K562 (cell line): ENCODE measurements around the gene CELA1. TPM values are rescaled to one million over a fixed set of nuclear protein-coding genes. Genes with fewer than 3 reads are reported as not detected.

Source experiments
- ATF7 ChIP-seq: fragments of 450-650 bp; IDR thresholded peaks from 2 replicates; pipeline ENCODE4 v1.7.1; 2014; ENCODE audit warnings: mild to moderate bottlenecking, moderate library complexity
- CBX2 ChIP-seq: fragments of 200-600 bp; sonication (generic); IDR thresholded peaks from one replicate; pipeline ENCODE4 v1.6.1; 2012; ENCODE audit warnings: mild to moderate bottlenecking, low read length, inconsistent platforms; ENCODE audit not compliant: insufficient read depth, poor library complexity, severe bottlenecking
- CHD2 ChIP-seq: IDR thresholded peaks from 2 replicates; pipeline ENCODE4 v1.6.1; 2011; ENCODE audit warnings: low read depth, low read length
- ETV6 ChIP-seq, 3 experiments: fragments of 150-350 bp in 1 of 3; sonication (generic) in 1 of 3; formaldehyde crosslinking in 1 of 3; IDR thresholded peaks; 2 replicates each; pipeline versions ENCODE4 v1.6.1 to v1.8.0; 2014 to 2022; ENCODE audit warnings: borderline replicate concordance in 2 of 3, low read depth in 2 of 3, antibody characterized with exemption in 1 of 3, low read length in 1 of 3, mild to moderate bottlenecking in 1 of 3, missing genetic modification reagents in 1 of 3
- FOS ChIP-seq: IDR thresholded peaks from 3 replicates; pipeline ENCODE4 v1.6.1; 2011; ENCODE audit not compliant: insufficient read length; ENCODE audit errors: extremely low read depth
- HEY1 ChIP-seq: fragments of 250-450 bp; sonication (Bioruptor Pico); IDR thresholded peaks from 2 replicates; pipeline ENCODE4 v1.5.0; 2020; ENCODE audit warnings: mild to moderate bottlenecking, moderate library complexity, borderline replicate concordance
- KLF1 ChIP-seq: fragments of 450-650 bp; IDR thresholded peaks from 2 replicates; pipeline ENCODE4 v1.6.1; 2016; ENCODE audit warnings: missing genetic modification characterization, missing compliant biosample characterization
- MAFK ChIP-seq: IDR thresholded peaks from 2 replicates; pipeline ENCODE4 v1.6.1; 2011; ENCODE audit warnings: low read length, improper control_type of control experiment
- MCM3 ChIP-seq: fragments of 450-650 bp; IDR thresholded peaks from 2 replicates; pipeline ENCODE4 v1.6.1; 2016
- NR3C1 ChIP-seq: sonication (generic); formaldehyde crosslinking; IDR thresholded peaks from 2 replicates; pipeline ENCODE4 v1.8.1; 2022; ENCODE audit warnings: missing genetic modification reagents
- POLR2G ChIP-seq: fragments of 200-400 bp; formaldehyde crosslinking; IDR thresholded peaks from 2 replicates; pipeline ENCODE4 v1.6.1; 2017; ENCODE audit warnings: low read depth, mild to moderate bottlenecking, antibody characterized with exemption, low read length, moderate library complexity
- RFX1 ChIP-seq: fragments of 450-650 bp; IDR thresholded peaks from 2 replicates; pipeline ENCODE4 v1.6.1; 2016; ENCODE audit warnings: mild to moderate bottlenecking, moderate library complexity
- SUPT5H ChIP-seq: fragments of 450-650 bp; IDR thresholded peaks from 2 replicates; pipeline ENCODE4 v1.6.1; 2016
- ZFX ChIP-seq: sonication (generic); formaldehyde crosslinking; IDR thresholded peaks from 2 replicates; pipeline ENCODE4 v1.8.0; 2022; ENCODE audit warnings: mild to moderate bottlenecking, missing genetic modification reagents, moderate library complexity
- ZNF830 ChIP-seq: fragments of 250-450 bp; sonication (Bioruptor Pico); IDR thresholded peaks from 2 replicates; pipeline ENCODE4 v1.5.0; 2021; ENCODE audit warnings: mild to moderate bottlenecking
- ZSCAN32 ChIP-seq: fragments of 450-650 bp; formaldehyde crosslinking; IDR thresholded peaks from 2 replicates; pipeline ENCODE4 v1.4.0; 2020; ENCODE audit warnings: mild to moderate bottlenecking, moderate library complexity
- polyA plus RNA-seq, 8 experiments: library from polyadenylated mRNA; depleted of rRNA in 4 of 8; stranded (reverse) in 5 of 8; unstranded in 3 of 8; fragments of >200 nt; fragmentation: Nextera tagmentation in 2 of 8; fragmentation: Illumina TruSeq in 1 of 8; extraction: Ambion mirVana in 2 of 8; extraction: Trizol in 1 of 8; gene quantifications; 2 replicates each; pipeline versions ENCODE4 v1.2.1 to v1.2.3, GENCODE V29; 2011 to 2014; ENCODE audit warnings: inconsistent platforms in 1 of 8, missing spikeins in 1 of 8
- total RNA-seq, 7 experiments: library from RNA; depleted of rRNA in 6 of 7; stranded (reverse); fragments of >200 nt in 6 of 7; fragmentation: Illumina TruSeq in 2 of 7; extraction: Trizol in 2 of 7; gene quantifications; 2 replicates each; pipeline versions ENCODE4 v1.2.1 to v1.2.3, GENCODE V29; 2011 to 2021; ENCODE audit warnings: low replicate concordance in 1 of 7
- TF ChIP-seq, protein P1 (sequence below), 3 experiments: fragments of 200-800 bp in 1 of 3; sonication (Bioruptor generic) in 1 of 3; sonication (generic) in 1 of 3; formaldehyde crosslinking in 1 of 3; IDR thresholded peaks; 2 replicates each; pipeline versions ENCODE4 v1.6.1 to v1.8.0; 2016 to 2022; ENCODE audit warnings: mild to moderate bottlenecking in 2 of 3, missing compliant biosample characterization in 2 of 3, missing genetic modification characterization in 2 of 3, missing genetic modification reagents in 1 of 3
- TF ChIP-seq, protein P2 (sequence below): fragments of 200-800 bp; sonication (Bioruptor generic); IDR thresholded peaks from 2 replicates; pipeline ENCODE4 v1.6.1; 2016; ENCODE audit warnings: missing genetic modification characterization, missing compliant biosample characterization
- TF ChIP-seq, protein P3 (sequence below): sonication (generic); formaldehyde crosslinking; IDR thresholded peaks from 2 replicates; pipeline ENCODE4 v1.8.1; 2022; ENCODE audit warnings: missing genetic modification reagents

Gene CELA1
- total and polyA plus RNA-seq, 9 of the 15 experiments (the other 6 are each of a cell fraction or from before 2014, with no cell fraction given) = 0.06 to 0.27 (median 0.22) TPM; not detected in 6

DNA sequence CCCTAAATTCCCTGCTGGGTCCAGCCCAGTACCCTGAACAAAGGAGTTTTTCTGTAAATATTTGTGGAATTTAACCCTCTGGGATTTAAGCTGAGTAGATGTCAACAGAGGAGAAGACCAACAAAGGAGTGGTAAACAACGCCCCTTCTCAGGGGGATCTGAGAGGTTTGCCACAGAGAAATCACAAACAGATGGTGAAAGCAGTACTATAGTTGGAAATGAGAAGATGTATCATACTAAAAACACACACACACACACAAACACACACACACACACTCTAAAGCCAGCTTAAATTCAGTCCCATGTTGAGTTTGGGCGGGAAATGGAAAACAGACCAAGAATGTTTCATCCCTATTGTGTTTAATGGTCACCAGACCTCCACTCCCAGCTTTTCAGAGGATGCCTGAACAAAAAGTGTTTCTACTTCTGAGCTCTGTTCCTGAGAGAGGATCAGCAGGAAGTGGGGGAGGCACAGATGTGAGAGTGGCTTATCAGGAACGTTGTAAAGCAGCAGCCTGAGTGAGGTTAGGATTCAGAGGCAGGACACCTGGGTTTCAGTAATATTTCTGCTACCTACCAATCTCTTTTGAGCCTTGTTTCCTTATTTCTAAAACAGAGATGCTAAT, 25.7 kb downstream of the CELA1 start (continued):
- TF ChIP-seq, protein P1, sequence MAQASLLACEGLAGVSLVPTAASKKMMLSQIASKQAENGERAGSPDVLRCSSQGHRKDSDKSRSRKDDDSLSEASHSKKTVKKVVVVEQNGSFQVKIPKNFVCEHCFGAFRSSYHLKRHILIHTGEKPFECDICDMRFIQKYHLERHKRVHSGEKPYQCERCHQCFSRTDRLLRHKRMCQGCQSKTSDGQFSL (CRISPR knock-in tag; IDR thresholded peaks at IDR 0.05) = no peak
- TF ChIP-seq, protein P1 (tag; IDR thresholded peaks at IDR 0.05) = peak in 1 of 2 experiments; percentile 35; a peak in 1 of 4 replicates
- TF ChIP-seq RFX1 = no peak
- TF ChIP-seq ETV6 (IDR thresholded peaks at IDR 0.05; ENCODE audit: borderline replicate concordance in 1 of 2, low read depth in 2 of 2, low read length in 1 of 2) = no peak
- TF ChIP-seq ETV6 (CRISPR knock-in tag; IDR thresholded peaks at IDR 0.05; ENCODE audit: borderline replicate concordance) = no peak
- TF ChIP-seq HEY1 = no peak
- no peak for TF ChIP-seq NR3C1 (CRISPR knock-in tag)
- peak; percentile 28; the same call in 1 of the 2 replicates for TF ChIP-seq ATF7
- TF ChIP-seq ZSCAN32 = no peak
- TF ChIP-seq, protein P2, sequence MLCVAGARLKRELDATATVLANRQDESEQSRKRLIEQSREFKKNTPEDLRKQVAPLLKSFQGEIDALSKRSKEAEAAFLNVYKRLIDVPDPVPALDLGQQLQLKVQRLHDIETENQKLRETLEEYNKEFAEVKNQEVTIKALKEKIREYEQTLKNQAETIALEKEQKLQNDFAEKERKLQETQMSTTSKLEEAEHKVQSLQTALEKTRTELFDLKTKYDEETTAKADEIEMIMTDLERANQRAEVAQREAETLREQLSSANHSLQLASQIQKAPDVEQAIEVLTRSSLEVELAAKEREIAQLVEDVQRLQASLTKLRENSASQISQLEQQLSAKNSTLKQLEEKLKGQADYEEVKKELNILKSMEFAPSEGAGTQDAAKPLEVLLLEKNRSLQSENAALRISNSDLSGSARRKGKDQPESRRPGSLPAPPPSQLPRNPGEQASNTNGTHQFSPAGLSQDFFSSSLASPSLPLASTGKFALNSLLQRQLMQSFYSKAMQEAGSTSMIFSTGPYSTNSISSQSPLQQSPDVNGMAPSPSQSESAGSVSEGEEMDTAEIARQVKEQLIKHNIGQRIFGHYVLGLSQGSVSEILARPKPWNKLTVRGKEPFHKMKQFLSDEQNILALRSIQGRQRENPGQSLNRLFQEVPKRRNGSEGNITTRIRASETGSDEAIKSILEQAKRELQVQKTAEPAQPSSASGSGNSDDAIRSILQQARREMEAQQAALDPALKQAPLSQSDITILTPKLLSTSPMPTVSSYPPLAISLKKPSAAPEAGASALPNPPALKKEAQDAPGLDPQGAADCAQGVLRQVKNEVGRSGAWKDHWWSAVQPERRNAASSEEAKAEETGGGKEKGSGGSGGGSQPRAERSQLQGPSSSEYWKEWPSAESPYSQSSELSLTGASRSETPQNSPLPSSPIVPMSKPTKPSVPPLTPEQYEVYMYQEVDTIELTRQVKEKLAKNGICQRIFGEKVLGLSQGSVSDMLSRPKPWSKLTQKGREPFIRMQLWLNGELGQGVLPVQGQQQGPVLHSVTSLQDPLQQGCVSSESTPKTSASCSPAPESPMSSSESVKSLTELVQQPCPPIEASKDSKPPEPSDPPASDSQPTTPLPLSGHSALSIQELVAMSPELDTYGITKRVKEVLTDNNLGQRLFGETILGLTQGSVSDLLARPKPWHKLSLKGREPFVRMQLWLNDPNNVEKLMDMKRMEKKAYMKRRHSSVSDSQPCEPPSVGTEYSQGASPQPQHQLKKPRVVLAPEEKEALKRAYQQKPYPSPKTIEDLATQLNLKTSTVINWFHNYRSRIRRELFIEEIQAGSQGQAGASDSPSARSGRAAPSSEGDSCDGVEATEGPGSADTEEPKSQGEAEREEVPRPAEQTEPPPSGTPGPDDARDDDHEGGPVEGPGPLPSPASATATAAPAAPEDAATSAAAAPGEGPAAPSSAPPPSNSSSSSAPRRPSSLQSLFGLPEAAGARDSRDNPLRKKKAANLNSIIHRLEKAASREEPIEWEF (CRISPR knock-in tag) = 0 out of 2 replicates have a peak, but pooled peaks have one; percentile 65
- no peak for TF ChIP-seq ZNF830 (CRISPR knock-in tag)
- TF ChIP-seq MCM3 = no peak
- TF ChIP-seq, protein P3, sequence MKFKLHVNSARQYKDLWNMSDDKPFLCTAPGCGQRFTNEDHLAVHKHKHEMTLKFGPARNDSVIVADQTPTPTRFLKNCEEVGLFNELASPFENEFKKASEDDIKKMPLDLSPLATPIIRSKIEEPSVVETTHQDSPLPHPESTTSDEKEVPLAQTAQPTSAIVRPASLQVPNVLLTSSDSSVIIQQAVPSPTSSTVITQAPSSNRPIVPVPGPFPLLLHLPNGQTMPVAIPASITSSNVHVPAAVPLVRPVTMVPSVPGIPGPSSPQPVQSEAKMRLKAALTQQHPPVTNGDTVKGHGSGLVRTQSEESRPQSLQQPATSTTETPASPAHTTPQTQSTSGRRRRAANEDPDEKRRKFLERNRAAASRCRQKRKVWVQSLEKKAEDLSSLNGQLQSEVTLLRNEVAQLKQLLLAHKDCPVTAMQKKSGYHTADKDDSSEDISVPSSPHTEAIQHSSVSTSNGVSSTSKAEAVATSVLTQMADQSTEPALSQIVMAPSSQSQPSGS = no peak
- TF ChIP-seq CBX2 = no peak
- TF ChIP-seq POLR2G = no peak
- no peak for TF ChIP-seq FOS
- TF ChIP-seq CHD2 = no peak; the same call in 1 of the 2 replicates
- TF ChIP-seq SUPT5H = no peak; the same call in 1 of the 2 replicates
- no peak for TF ChIP-seq ZFX (CRISPR knock-in tag)
- no peak for TF ChIP-seq KLF1 (tag)
- TF ChIP-seq MAFK = no peak
